NCI-H226 (cell line): ENCODE results near the gene GLDN.

Experiments used
- DNase-seq: peaks from one replicate; pipeline ENCODE4 v3.0.0-alpha.2; 2015

Gene GLDN

DNA sequence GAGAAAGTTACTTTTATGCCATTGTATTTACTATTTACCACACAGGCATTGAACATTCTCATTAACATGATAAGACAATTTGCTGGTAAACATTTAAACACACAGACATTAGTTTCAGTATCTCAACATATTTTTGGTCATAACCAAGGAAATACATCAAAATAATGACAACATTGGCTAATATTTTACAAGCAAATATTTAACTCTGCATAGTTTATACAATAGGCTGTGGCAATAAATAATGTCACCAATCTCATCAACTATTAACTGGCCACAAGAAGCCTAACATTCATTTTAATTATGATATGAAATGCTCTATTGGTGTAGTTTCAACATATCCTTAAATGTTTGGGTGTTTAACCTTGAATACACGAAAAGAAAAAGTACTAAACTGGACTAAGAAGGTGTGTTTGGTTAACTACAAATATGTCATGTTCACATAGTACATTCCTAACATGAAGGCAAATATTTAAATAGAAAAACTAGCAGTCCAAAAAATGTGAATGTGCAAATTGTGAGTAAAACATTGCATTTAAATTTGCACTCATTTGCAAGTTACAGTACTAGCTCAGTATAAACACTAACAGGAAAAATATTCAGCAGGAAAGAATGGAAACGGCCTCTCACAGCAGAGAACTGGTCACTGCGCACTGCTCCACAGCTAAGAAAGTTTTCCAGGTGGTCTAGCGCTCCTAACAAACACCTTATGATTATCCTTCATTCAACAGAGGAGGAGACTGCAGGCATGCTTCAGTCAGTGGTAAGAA is 106.6 kb downstream of the GLDN start:
- no peak for DNase-seq

DNA sequence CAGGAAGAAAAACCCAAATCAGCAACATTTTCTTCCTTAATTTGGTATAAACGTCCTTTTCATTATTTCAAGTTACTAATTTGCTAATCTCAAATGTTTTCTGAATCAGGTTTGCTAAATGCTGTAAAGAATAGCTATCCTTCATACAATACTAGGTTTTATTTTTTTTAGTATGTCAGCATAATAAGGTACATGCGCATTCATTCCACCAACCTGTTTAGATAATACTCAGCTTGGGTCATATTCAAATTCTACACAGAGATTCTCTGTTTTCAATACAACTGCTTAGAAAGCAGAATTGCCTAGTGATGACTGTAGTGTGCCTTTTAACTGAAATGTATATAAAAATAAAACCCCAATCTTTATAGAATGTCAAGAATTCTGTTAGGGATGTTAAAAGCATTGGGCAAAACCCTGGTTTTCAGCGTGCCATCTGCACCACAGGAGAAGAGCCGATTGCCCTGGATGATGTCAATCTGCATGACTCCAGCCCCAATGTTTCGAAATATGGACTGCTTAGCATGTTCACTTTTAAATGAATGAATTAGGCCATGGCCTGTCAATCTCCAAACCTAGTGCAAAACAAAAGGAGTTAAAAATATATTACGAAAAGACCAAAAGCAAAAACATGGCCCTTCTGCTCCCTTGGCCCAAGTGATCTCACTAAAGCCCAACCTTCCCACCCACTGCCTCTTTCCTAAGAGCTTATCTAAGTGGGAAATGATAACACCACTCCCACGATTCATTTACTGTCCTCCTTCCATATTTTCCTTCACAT is 107.4 kb downstream of the GLDN start:
- peak; percentile 91 for DNase-seq

DNA sequence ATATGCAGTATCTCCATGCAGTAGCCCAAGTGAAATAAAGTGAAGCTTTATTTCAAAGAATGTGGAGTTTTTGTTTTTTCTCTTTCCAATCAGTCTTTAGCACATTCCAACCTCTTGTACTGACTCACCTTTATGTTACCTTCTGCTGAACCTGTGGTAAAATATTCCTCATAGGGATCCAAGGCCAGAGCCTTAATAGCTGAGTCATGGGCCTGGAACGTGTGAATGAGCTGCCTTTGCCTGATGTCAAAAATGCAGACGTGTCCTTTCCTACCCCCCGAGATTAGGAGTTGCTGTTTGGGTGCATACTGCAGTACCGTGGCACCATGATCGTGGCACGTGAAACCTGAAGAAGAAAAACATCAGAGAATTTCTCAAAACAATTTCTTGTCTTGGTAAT is 108.5 kb downstream of the GLDN start:
- peak; percentile 99 for DNase-seq
